CD14-positive monocyte (primary cell): ENCODE results near the gene FN1. TPM values are rescaled to one million over a fixed set of nuclear protein-coding genes. Genes with fewer than 3 reads are reported as not detected.

Experiments
- DNase-seq, 3 donors: peaks; one replicate each; pipeline ENCODE4 v3.0.0-alpha.2; 2011 to 2022
- H2AFZ ChIP-seq: 2 replicates; pipeline ENCODE4 v1.6.0; 2012; ENCODE audit warnings: mild to moderate bottlenecking, low read depth, low read length, inconsistent platforms; ENCODE audit not compliant: insufficient read depth, poor library complexity, severe bottlenecking
- H3K27ac ChIP-seq, 2 donors: 1 replicate in 1 of 2; 2 replicates in 1 of 2; pipeline ENCODE4 v1.5.1; 2012 to 2013; ENCODE audit warnings: low read length in 2 of 2, control low read depth in 1 of 2, inconsistent platforms in 1 of 2, low read depth in 1 of 2, mild to moderate bottlenecking in 1 of 2
- H3K27me3 ChIP-seq, 2 donors: one replicate each; pipeline versions ENCODE4 v1.6.0 to v1.6.1; 2011 to 2013; ENCODE audit warnings: low read length in 2 of 2; ENCODE audit not compliant: control insufficient read depth in 2 of 2, insufficient read depth in 2 of 2
- H3K36me3 ChIP-seq, 2 donors: replicated peaks in 1 of 2; 1 replicate in 1 of 2; 2 replicates in 1 of 2; pipeline versions ENCODE4 v1.5.1 to v1.6.1; 2012 to 2013; ENCODE audit warnings: low read length in 2 of 2, control low read depth in 1 of 2, inconsistent platforms in 1 of 2, mild to moderate bottlenecking in 1 of 2; ENCODE audit not compliant: insufficient read depth in 2 of 2, control insufficient read depth in 1 of 2
- H3K4me1 ChIP-seq, 2 donors: 1 replicate in 1 of 2; 2 replicates in 1 of 2; pipeline versions ENCODE4 v1.5.1 to v1.6.1; 2012 to 2013; ENCODE audit warnings: low read length in 2 of 2, control low read depth in 1 of 2, inconsistent platforms in 1 of 2, mild to moderate bottlenecking in 1 of 2, moderate library complexity in 1 of 2; ENCODE audit not compliant: insufficient read depth in 2 of 2, control insufficient read depth in 1 of 2
- H3K4me2 ChIP-seq: replicated peaks from 2 replicates; pipeline ENCODE3; 2012; ENCODE audit warnings: low read length, moderate library complexity, mild to moderate bottlenecking; ENCODE audit not compliant: poor library complexity, severe bottlenecking; ENCODE audit errors: extremely low read depth
- H3K4me3 ChIP-seq, 3 experiments: fragments of 200-600 bp in 1 of 3; sonication (generic) in 1 of 3; replicated peaks in 1 of 3; 1 replicate in 2 of 3; 2 replicates in 1 of 3; pipeline ENCODE4 v1.5.1; 2011 to 2013; ENCODE audit warnings: low read length in 3 of 3, mild to moderate bottlenecking in 3 of 3, control low read depth in 2 of 3, low read depth in 2 of 3, inconsistent platforms in 1 of 3, moderate library complexity in 1 of 3
- H3K79me2 ChIP-seq: 2 replicates; pipeline ENCODE4 v1.6.0; 2012; ENCODE audit warnings: mild to moderate bottlenecking, control low read depth, inconsistent platforms, low read length, moderate library complexity; ENCODE audit not compliant: insufficient read depth
- H3K9ac ChIP-seq: 2 replicates; pipeline ENCODE4 v1.6.0; 2017; ENCODE audit warnings: low read length, mild to moderate bottlenecking; ENCODE audit not compliant: insufficient read depth, poor library complexity, severe bottlenecking
- H3K9me3 ChIP-seq, 2 donors: replicated peaks in 1 of 2; 1 replicate in 1 of 2; 2 replicates in 1 of 2; pipeline versions ENCODE4 v1.5.1 to v1.6.1; 2012 to 2013; ENCODE audit warnings: low read length in 2 of 2, control low read depth in 1 of 2; ENCODE audit not compliant: control insufficient read depth in 1 of 2, insufficient read depth in 1 of 2
- H4K20me1 ChIP-seq: 2 replicates; pipeline ENCODE4 v1.6.0; 2012; ENCODE audit warnings: mild to moderate bottlenecking, low read length, control low read depth, moderate library complexity; ENCODE audit not compliant: insufficient read depth
- H3K27ac Mint-ChIP-seq, 7 donors: one replicate each; pipeline ENCODE4 v1.8.0; 2020; ENCODE audit warnings: mild to moderate bottlenecking in 7 of 7, mixed read lengths in 7 of 7, moderate library complexity in 6 of 7, inconsistent platforms in 2 of 7
- H3K27me3 Mint-ChIP-seq, 3 donors: one replicate each; pipeline ENCODE4 v1.8.0; 2021 to 2022; ENCODE audit warnings: low read depth in 3 of 3, mild to moderate bottlenecking in 3 of 3, mixed read lengths in 3 of 3, moderate library complexity in 3 of 3, inconsistent platforms in 1 of 3
- H3K36me3 Mint-ChIP-seq, 2 donors: one replicate each; pipeline ENCODE4 v1.8.0; 2020; ENCODE audit warnings: mixed read lengths in 2 of 2, inconsistent platforms in 1 of 2, mild to moderate bottlenecking in 1 of 2
- H3K4me1 Mint-ChIP-seq: one replicate; pipeline ENCODE4 v1.8.0; 2020; ENCODE audit warnings: mild to moderate bottlenecking, mixed read lengths
- H3K4me3 Mint-ChIP-seq, 2 donors: one replicate each; pipeline ENCODE4 v1.8.0; 2020; ENCODE audit warnings: mild to moderate bottlenecking in 2 of 2, mixed read lengths in 2 of 2, moderate library complexity in 1 of 2
- H3K9me3 Mint-ChIP-seq, 7 donors: one replicate each; pipeline ENCODE4 v1.8.0; 2020 to 2022; ENCODE audit warnings: mixed read lengths in 7 of 7, mild to moderate bottlenecking in 6 of 7, moderate library complexity in 6 of 7, inconsistent platforms in 2 of 7
- WGBS: methylation state at CpG from one replicate; pipeline ENCODE4 v1.1.5; 2013; ENCODE audit warnings: missing lambda C conversion rate; ENCODE audit not compliant: insufficient coverage; 5-methylcytosine and 5-hydroxymethylcytosine counted together
- intact Hi-C, 2 donors: fragments of 100-400 bp; cut with micrococcal nuclease; formaldehyde crosslinking; loops; one replicate each; pipeline versions ENCODE4 v1.15.0 to v1.15.1; 2023
- polyA plus RNA-seq, 3 donors: library from polyadenylated mRNA; depleted of rRNA in 1 of 3; unstranded in 2 of 3; stranded (reverse) in 1 of 3; fragments of 300-500 nt in 2 of 3; fragments of >200 nt in 1 of 3; fragmentation: Illumina TruSeq in 2 of 3; gene quantifications; 1 replicate in 2 of 3; 2 replicates in 1 of 3; pipeline ENCODE4 v1.2.3, GENCODE V29; 2012 to 2021
- TF ChIP-seq, protein P1 (sequence below): fragments of 200-600 bp; IDR thresholded peaks from one replicate; pipeline ENCODE4 v1.8.0; 2022; ENCODE audit warnings: antibody characterized with exemption, mild to moderate bottlenecking

FN1 gene
- polyA plus RNA-seq, 3 donors: 0.21 to 0.72 (median 0.23) TPM

- H3K27ac ChIP-seq: no peak overlapping the region
- TF ChIP-seq, protein P1, sequence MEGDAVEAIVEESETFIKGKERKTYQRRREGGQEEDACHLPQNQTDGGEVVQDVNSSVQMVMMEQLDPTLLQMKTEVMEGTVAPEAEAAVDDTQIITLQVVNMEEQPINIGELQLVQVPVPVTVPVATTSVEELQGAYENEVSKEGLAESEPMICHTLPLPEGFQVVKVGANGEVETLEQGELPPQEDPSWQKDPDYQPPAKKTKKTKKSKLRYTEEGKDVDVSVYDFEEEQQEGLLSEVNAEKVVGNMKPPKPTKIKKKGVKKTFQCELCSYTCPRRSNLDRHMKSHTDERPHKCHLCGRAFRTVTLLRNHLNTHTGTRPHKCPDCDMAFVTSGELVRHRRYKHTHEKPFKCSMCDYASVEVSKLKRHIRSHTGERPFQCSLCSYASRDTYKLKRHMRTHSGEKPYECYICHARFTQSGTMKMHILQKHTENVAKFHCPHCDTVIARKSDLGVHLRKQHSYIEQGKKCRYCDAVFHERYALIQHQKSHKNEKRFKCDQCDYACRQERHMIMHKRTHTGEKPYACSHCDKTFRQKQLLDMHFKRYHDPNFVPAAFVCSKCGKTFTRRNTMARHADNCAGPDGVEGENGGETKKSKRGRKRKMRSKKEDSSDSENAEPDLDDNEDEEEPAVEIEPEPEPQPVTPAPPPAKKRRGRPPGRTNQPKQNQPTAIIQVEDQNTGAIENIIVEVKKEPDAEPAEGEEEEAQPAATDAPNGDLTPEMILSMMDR: no peak
- intact Hi-C loops: no loop called here
- no peak for DNase-seq
- H3K36me3 Mint-ChIP-seq: no peaks in the 10 kb centered on the region
- no peak overlapping the region for H3K27ac Mint-ChIP-seq
- H3K9me3 ChIP-seq: no peaks in the 10 kb centered on the region
- no peak overlapping the region for H3K4me3 Mint-ChIP-seq
- peaks cover 3 to 26% (median 12%) of the 10 kb centered on the region in 3 donors for H3K27me3 Mint-ChIP-seq
- H3K4me3 ChIP-seq: no peak overlapping the region
- H3K79me2 ChIP-seq: no peaks in the 10 kb centered on the region
- no peak overlapping the region for H2AFZ ChIP-seq
- H3K36me3 ChIP-seq: no peaks in the 10 kb centered on the region
- no peaks in the 10 kb centered on the region for H3K9me3 Mint-ChIP-seq
- no CpG with 5 or more reads among the region's 3 CpGs for WGBS
- peaks cover 9 to 20% of the 10 kb centered on the region in 2 donors for H3K27me3 ChIP-seq
- no peaks in the 10 kb centered on the region for H4K20me1 ChIP-seq
- H3K4me2 ChIP-seq: no peak overlapping the region
- H3K9ac ChIP-seq: no peak overlapping the region
- H3K4me1 ChIP-seq: no peaks in the 10 kb centered on the region
- peaks cover 3% of the 10 kb centered on the region for H3K4me1 Mint-ChIP-seq
Observed at GRCh38 chr2:215419113-215419512, 16.8 kb downstream of the FN1 start.

DNA sequence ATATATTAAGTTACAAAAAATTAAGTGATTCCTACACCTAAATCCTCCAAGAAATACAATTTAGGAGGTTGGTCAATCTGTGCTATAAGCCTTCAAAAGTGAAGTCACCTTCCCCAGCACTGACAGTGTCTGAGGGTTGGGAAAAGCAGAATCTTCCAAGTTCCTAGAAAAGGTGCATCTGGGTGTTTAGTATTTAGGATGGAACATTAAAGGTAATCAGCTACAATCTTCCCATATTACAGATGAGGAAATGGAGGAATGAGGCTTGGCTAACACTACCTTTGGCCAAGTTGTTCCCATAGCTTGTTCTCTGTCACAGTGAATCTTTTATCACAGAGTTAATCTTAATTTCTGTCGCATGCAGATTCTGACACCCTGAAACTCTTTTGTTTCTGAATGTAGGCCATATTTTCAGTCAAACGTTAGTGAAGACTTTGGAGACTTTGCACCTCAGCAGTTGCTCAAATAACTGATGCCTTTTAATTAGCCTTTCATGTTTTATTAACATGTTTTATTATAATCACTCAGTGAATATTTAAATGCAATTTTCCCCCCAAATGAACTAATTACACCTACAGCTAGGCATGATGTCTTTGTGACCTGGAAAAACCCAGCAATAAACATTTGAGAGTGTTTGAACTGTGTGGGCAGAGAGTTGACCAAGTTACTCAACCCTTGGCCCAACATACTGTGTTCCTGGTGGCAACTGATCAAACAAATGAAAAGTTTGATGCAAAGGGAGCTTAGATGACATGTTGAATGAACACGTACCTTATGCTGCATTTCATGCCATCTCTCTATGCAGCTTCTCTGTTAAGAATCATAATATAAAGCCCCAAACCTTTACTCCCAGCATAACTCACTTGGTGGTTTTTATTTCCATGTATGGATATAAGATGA, 17.6 kb downstream of the FN1 start:
- Mint-ChIP-seq H3K4me3 (no peak overlapping the region), H3K27ac (no peak overlapping the region), H3K9me3 (no peaks in the 10 kb centered on the region), H3K4me1 (peaks cover 2% of the 10 kb centered on the region), H3K27me3 (peaks cover 3 to 26% (median 9%) of the 10 kb centered on the region in 3 donors), H3K36me3 (no peaks in the 10 kb centered on the region)
- intact Hi-C loops: no loop called here
- no peak overlapping the region for H3K27ac ChIP-seq
- H3K4me1 ChIP-seq: no peaks in the 10 kb centered on the region
- TF ChIP-seq, protein P1: no peak
- H2AFZ ChIP-seq: no peak overlapping the region
- no peak for DNase-seq
- no peaks in the 10 kb centered on the region for H3K9me3 ChIP-seq
- H3K4me2 ChIP-seq: no peak overlapping the region
- H4K20me1 ChIP-seq: no peaks in the 10 kb centered on the region
- no peak overlapping the region for H3K9ac ChIP-seq
- 100% methylated on average over 1 of the region's 3 CpGs for WGBS
- H3K27me3 ChIP-seq: peaks cover 6 to 14% of the 10 kb centered on the region in 2 donors
- no peaks in the 10 kb centered on the region for H3K36me3 ChIP-seq
- no peaks in the 10 kb centered on the region for H3K79me2 ChIP-seq
- no peak overlapping the region for H3K4me3 ChIP-seq
